IMR-90 (cell line): Measurements from ENCODE around the gene ZNF513. TPM values are rescaled to one million over a fixed set of nuclear protein-coding genes. Genes with fewer than 3 reads are reported as not detected.

Experiments
- ATAC-seq: fragments of 200-7000 bp; cut with Tn5 transposase; 2 replicates; pipeline ENCODE4 v1.9.1; 2020; ENCODE audit warnings: low read depth, mild to moderate bottlenecking, moderate library complexity
- BruUV-seq: library from RNA; stranded (reverse); fragments of 400-500 nt; replicated peaks from 2 replicates; lab custom pipeline; 2021; lab: Mats Ljungman, UMichigan
- CTCF ChIA-PET: fragments of 300-600 bp; formaldehyde crosslinking; extraction: SDS; loops from one replicate; lab custom pipeline; 2021; ENCODE audit warnings: antibody characterized with exemption; lab: Yijun Ruan, JAX
- POLR2A ChIA-PET: fragments of 300-600 bp; sonication (Branson Sonifier 250); formaldehyde crosslinking; loops from one replicate; lab custom pipeline; 2022; ENCODE audit warnings: antibody characterized with exemption; ENCODE audit not compliant: unreplicated experiment; lab: Charles Lee
- DNase-seq: peaks from one replicate; pipeline ENCODE4 v3.0.0; 2013
- H2AFZ ChIP-seq: replicated peaks from 2 replicates; pipeline ENCODE3; 2013; ENCODE audit warnings: low read length, mild to moderate bottlenecking; ENCODE audit not compliant: poor library complexity
- H2AK5ac ChIP-seq: 2 replicates; pipeline ENCODE4 v1.6.1; 2013; ENCODE audit warnings: low read depth, low read length, inconsistent platforms
- H2AK9ac ChIP-seq: replicated peaks from 2 replicates; pipeline ENCODE3; 2013; ENCODE audit warnings: mild to moderate bottlenecking, low read depth, low read length, moderate library complexity; ENCODE audit not compliant: poor library complexity
- H2BK120ac ChIP-seq: 2 replicates; pipeline ENCODE4 v1.6.1; 2013; ENCODE audit warnings: low read depth, low read length, inconsistent platforms
- H2BK15ac ChIP-seq: 3 replicates; pipeline ENCODE4 v1.6.1; 2013; ENCODE audit warnings: low read depth, low read length, inconsistent platforms
- H2BK20ac ChIP-seq: 2 replicates; pipeline ENCODE4 v1.6.1; 2013; ENCODE audit warnings: low read depth, mild to moderate bottlenecking, inconsistent platforms, low read length, moderate library complexity
- H2BK5ac ChIP-seq: 2 replicates; pipeline ENCODE4 v1.6.1; 2013; ENCODE audit warnings: mild to moderate bottlenecking, low read depth, low read length, inconsistent platforms; ENCODE audit not compliant: poor library complexity, severe bottlenecking
- H3K14ac ChIP-seq: replicated peaks from 2 replicates; pipeline ENCODE4 v1.6.1; 2013; ENCODE audit warnings: low read depth, low read length, inconsistent platforms
- H3K18ac ChIP-seq: 2 replicates; pipeline ENCODE4 v1.6.1; 2013; ENCODE audit warnings: low read depth, low read length, control low read depth
- H3K23ac ChIP-seq: 2 replicates; pipeline ENCODE4 v1.6.1; 2013; ENCODE audit warnings: low read depth, low read length, inconsistent platforms
- H3K27ac ChIP-seq: 2 replicates; pipeline ENCODE4 v1.5.1; 2013; ENCODE audit warnings: mild to moderate bottlenecking, control low read depth, low read length; ENCODE audit not compliant: insufficient read depth
- H3K27me3 ChIP-seq: 2 replicates; pipeline ENCODE4 v1.6.1; 2013; ENCODE audit warnings: low read length; ENCODE audit not compliant: control insufficient read depth, insufficient read depth
- H3K36me3 ChIP-seq: 2 replicates; pipeline ENCODE4 v1.6.1; 2013; ENCODE audit warnings: low read length, mixed read lengths; ENCODE audit not compliant: control insufficient read depth, insufficient read depth
- H3K4ac ChIP-seq: 2 replicates; pipeline ENCODE4 v1.6.1; 2013; ENCODE audit warnings: low read depth, low read length, inconsistent platforms
- H3K4me1 ChIP-seq: 2 replicates; pipeline ENCODE4 v1.6.1; 2013; ENCODE audit warnings: low read length, mixed read lengths; ENCODE audit not compliant: control insufficient read depth, insufficient read depth
- H3K4me2 ChIP-seq: 2 replicates; pipeline ENCODE4 v1.6.1; 2013; ENCODE audit warnings: low read depth, mild to moderate bottlenecking, control low read depth, low read length, moderate library complexity
- H3K4me3 ChIP-seq: 2 replicates; pipeline ENCODE4 v1.5.1; 2013; ENCODE audit warnings: low read depth, mild to moderate bottlenecking, control low read depth, low read length, moderate library complexity; ENCODE audit not compliant: insufficient read depth
- H3K56ac ChIP-seq: 2 replicates; pipeline ENCODE4 v1.6.1; 2013; ENCODE audit warnings: low read length, inconsistent platforms; ENCODE audit not compliant: insufficient read depth; ENCODE audit errors: extremely low read depth
- H3K79me1 ChIP-seq, 2 experiments: 2 replicates each; pipeline ENCODE4 v1.6.1; 2013; ENCODE audit warnings: low read length in 2 of 2, inconsistent platforms in 1 of 2, low read depth in 1 of 2
- H3K9ac ChIP-seq: 2 replicates; pipeline ENCODE4 v1.6.1; 2013; ENCODE audit warnings: low read depth, low read length, control low read depth
- H3K9me1 ChIP-seq: 2 replicates; pipeline ENCODE4 v1.6.1; 2013; ENCODE audit warnings: low read length, inconsistent platforms; ENCODE audit not compliant: insufficient read depth
- H3K9me3 ChIP-seq: 2 replicates; pipeline ENCODE4 v1.6.1; 2013; ENCODE audit warnings: low read length; ENCODE audit not compliant: control insufficient read depth, insufficient read depth
- H4K20me1 ChIP-seq: 2 replicates; pipeline ENCODE4 v1.6.1; 2013; ENCODE audit warnings: low read length, inconsistent platforms; ENCODE audit not compliant: insufficient read depth
- H4K5ac ChIP-seq: 2 replicates; pipeline ENCODE4 v1.6.1; 2013; ENCODE audit warnings: mild to moderate bottlenecking, low read depth, low read length, control low read depth
- H4K8ac ChIP-seq, 2 experiments: 2 replicates each; pipeline ENCODE4 v1.6.1; 2013; ENCODE audit warnings: low read depth in 2 of 2, low read length in 2 of 2, control low read depth in 1 of 2, inconsistent platforms in 1 of 2
- H4K91ac ChIP-seq: 2 replicates; pipeline ENCODE4 v1.6.1; 2013; ENCODE audit warnings: low read depth, low read length, inconsistent platforms; ENCODE audit not compliant: insufficient read depth
- CEBPB ChIP-seq: IDR thresholded peaks from 2 replicates; pipeline ENCODE4 v1.6.1; 2012; ENCODE audit warnings: low read depth, low read length, improper control_type of control experiment
- MAZ ChIP-seq: IDR thresholded peaks from 2 replicates; pipeline ENCODE4 v1.6.1; 2012; ENCODE audit warnings: low read depth, mild to moderate bottlenecking, low read length, improper control_type of control experiment, moderate library complexity, borderline replicate concordance
- RFX5 ChIP-seq: IDR thresholded peaks from 2 replicates; pipeline ENCODE4 v1.8.0; 2012; ENCODE audit warnings: low read depth, mild to moderate bottlenecking, low read length, moderate library complexity
- WGBS, 2 experiments: methylation state at CpG; one replicate each; pipeline versions ENCODE4 v1.1.5 to v1.1.7; 2013; ENCODE audit warnings: missing lambda C conversion rate in 2 of 2; ENCODE audit not compliant: insufficient read length in 1 of 2; ENCODE audit errors: extremely low coverage in 2 of 2; 5-methylcytosine and 5-hydroxymethylcytosine counted together
- dilution Hi-C: fragments of 300-500 bp; cut with HindIII; formaldehyde crosslinking; loops from one replicate; pipeline ENCODE4 v1.14.3; 2018; ENCODE audit warnings: low sequenced_read_pairs; ENCODE audit not compliant: unreplicated experiment
- in situ Hi-C: fragments of 300-500 bp; cut with MboI; formaldehyde crosslinking; loops from 3 replicates; pipeline ENCODE4 v1.14.3; 2019; ENCODE audit warnings: low sequenced_read_pairs, inconsistent platforms, mixed read lengths
- intact Hi-C: fragments of 100-400 bp; cut with micrococcal nuclease; formaldehyde crosslinking; loops from 2 replicates; pipeline ENCODE4 v1.10.0; 2022
- polyA plus RNA-seq, 3 experiments: library from polyadenylated mRNA; depleted of rRNA; stranded (reverse); fragments of >200 nt; gene quantifications; 2 replicates each; pipeline ENCODE4 v1.2.3, GENCODE V29; 2012; ENCODE audit warnings: low replicate concordance in 1 of 3
- total RNA-seq: library from RNA; depleted of rRNA; stranded (reverse); fragments of >200 nt; gene quantifications from 2 replicates; pipeline ENCODE4 v1.2.3, GENCODE V29; 2012
- TF ChIP-seq, protein P1 (sequence below): fragments of 150-350 bp; IDR thresholded peaks from 2 replicates; pipeline ENCODE4 v1.6.1; 2016; ENCODE audit warnings: low read depth, mild to moderate bottlenecking, low read length, moderate library complexity, borderline replicate concordance

ZNF513 gene
- total and polyA plus RNA-seq, 2 of the 4 experiments (the other 2 are of a cell fraction) = 3.4 to 23.7 TPM

DNA sequence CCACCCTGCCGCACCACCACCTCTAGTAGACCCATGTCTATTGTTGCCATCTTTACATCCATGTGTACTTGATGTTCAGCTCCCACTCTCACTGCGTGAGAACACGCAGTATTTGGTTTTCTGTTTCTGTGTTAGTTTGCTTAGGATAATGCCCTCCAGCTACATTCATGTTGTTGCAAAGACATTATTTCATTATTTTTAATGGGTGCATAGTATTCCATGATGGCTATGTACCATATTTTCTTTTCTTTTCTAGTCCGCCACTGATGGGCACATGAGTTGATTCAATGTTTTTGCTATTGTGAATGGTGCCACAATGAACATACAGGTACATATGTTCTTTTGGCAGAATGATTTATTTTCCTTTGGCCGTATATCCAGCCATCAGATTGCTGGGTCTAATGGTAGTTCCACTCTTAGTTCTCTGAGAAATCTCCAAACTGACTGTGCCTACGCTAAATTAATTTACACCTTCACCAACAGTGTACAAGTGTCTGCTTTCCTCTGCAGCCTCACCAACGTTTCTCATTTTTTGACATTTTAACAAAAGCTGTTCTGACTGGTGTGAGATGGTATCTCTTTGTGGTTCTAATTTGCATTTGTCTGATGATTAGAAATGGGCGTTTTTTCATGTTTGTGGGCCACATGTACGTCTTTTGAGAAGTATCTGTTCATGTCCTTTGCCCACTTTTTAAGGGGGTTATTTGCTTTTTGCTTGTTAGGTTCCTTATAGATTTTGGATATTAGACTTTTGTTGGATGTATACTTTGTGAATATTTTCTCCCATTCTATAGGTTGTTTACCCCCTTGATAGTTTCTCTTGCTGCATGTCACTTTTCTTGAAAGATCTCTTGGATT is 10.5 kb upstream of the ZNF513 start:
- no peak overlapping the region for H2AK5ac ChIP-seq
- H3K4me2 ChIP-seq = no peak overlapping the region
- H3K23ac ChIP-seq = no peak overlapping the region
- peaks cover under 1% of the 10 kb centered on the region; the same call in 1 of the 2 replicates for H3K9me1 ChIP-seq
- no peak overlapping the region for H3K56ac ChIP-seq
- ChIA-PET CTCF (interaction anchor here (0.5 kb wide), 1 partner anchor 17 kb away, joined by 3 read pairs; no protein-coding TSS in a partner anchor), POLR2A (no interaction called here)
- H3K4me1 ChIP-seq = no peaks in the 10 kb centered on the region
- H3K27me3 ChIP-seq = no peaks in the 10 kb centered on the region
- H3K27ac ChIP-seq = no peak overlapping the region
- H4K8ac ChIP-seq = no peak overlapping the region
- ATAC-seq (no peak), DNase-seq (no peak)
- no peak overlapping the region for H3K18ac ChIP-seq
- peaks cover 29 to 62% of the 10 kb centered on the region in 2 experiments for H3K79me1 ChIP-seq
- WGBS, 2 experiments = no CpG with 5 or more reads among the region's 9 CpGs
- peaks cover 4% of the 10 kb centered on the region for H3K36me3 ChIP-seq
- no peak overlapping the region for H2AFZ ChIP-seq
- dilution Hi-C loops = no loop called here
- no peak overlapping the region for H2BK15ac ChIP-seq
- H3K9ac ChIP-seq = no peak overlapping the region
- H3K4ac ChIP-seq = no peak overlapping the region
- no peak overlapping the region for H3K14ac ChIP-seq
- no peaks in the 10 kb centered on the region for H3K9me3 ChIP-seq
- peaks cover 26% of the 10 kb centered on the region for H4K20me1 ChIP-seq
- TF ChIP-seq RFX5 (no peak), CEBPB (no peak), MAZ (no peak)
- TF ChIP-seq, protein P1, sequence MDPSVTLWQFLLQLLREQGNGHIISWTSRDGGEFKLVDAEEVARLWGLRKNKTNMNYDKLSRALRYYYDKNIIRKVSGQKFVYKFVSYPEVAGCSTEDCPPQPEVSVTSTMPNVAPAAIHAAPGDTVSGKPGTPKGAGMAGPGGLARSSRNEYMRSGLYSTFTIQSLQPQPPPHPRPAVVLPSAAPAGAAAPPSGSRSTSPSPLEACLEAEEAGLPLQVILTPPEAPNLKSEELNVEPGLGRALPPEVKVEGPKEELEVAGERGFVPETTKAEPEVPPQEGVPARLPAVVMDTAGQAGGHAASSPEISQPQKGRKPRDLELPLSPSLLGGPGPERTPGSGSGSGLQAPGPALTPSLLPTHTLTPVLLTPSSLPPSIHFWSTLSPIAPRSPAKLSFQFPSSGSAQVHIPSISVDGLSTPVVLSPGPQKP = no peak
- no peak overlapping the region for H3K4me3 ChIP-seq
- H2BK20ac ChIP-seq = no peak overlapping the region
- no peak overlapping the region for H2BK120ac ChIP-seq
- no peak overlapping the region for H4K91ac ChIP-seq
- no peak overlapping the region for H4K5ac ChIP-seq
- in situ Hi-C loops = no loop called here
- intact Hi-C loops = no loop called here
- no peak overlapping the region for H2BK5ac ChIP-seq
- BruUV-seq = no TSS peak
- no peak overlapping the region for H2AK9ac ChIP-seq
